ENCODE results near the gene L3MBTL3. TPM values are rescaled to one million over a fixed set of nuclear protein-coding genes. Genes with fewer than 3 reads are reported as not detected.

L3MBTL3 gene
- total and polyA plus RNA-seq, 2 experiments from 2014 or later, result 4.2 to 4.9 TPM

GRCh38 chr6:130070792-130071191 lies 52.4 kb downstream of the L3MBTL3 start:
- no peak overlapping the region for H3K27ac ChIP-seq
- DNase-seq (ENCODE audit: low read depth in 1 of 2, low spot score in 1 of 2), result no peak
- peaks cover 7% of the 10 kb centered on the region for H3K36me3 ChIP-seq
- no peaks in the 10 kb centered on the region for H3K9me3 ChIP-seq (ENCODE audit: low read depth)
- TF ChIP-seq CTCF (IDR thresholded peaks at IDR 0.05; ENCODE audit: low read depth, low read length), result no peak
- H3K4me3 ChIP-seq, result no peak overlapping the region
- H3K27me3 ChIP-seq, result no peaks in the 10 kb centered on the region
- no peaks in the 10 kb centered on the region for H3K4me1 ChIP-seq (ENCODE audit: low read depth)

- Histone ChIP-seq H3K4me3 (no peak overlapping the region), H3K4me1 (ENCODE audit: low read depth) (no peaks in the 10 kb centered on the region), H3K27me3 (no peaks in the 10 kb centered on the region), H3K36me3 (peaks cover 4% of the 10 kb centered on the region), H3K9me3 (ENCODE audit: low read depth) (no peaks in the 10 kb centered on the region), H3K27ac (no peak overlapping the region)
- no peak for DNase-seq (ENCODE audit: low read depth in 1 of 2, low spot score in 1 of 2)
- no peak for TF ChIP-seq CTCF (IDR thresholded peaks at IDR 0.05; ENCODE audit: low read depth, low read length)
These were observed 57.6 kb downstream of the L3MBTL3 start for GRCh38 chr6:130075879-130076460.

- Histone ChIP-seq H3K36me3 (peaks cover 4% of the 10 kb centered on the region), H3K4me3 (no peak overlapping the region), H3K27ac (no peak overlapping the region), H3K4me1 (ENCODE audit: low read depth) (no peaks in the 10 kb centered on the region), H3K9me3 (ENCODE audit: low read depth) (no peaks in the 10 kb centered on the region), H3K27me3 (no peaks in the 10 kb centered on the region)
- TF ChIP-seq CTCF (IDR thresholded peaks at IDR 0.05; ENCODE audit: low read depth, low read length), result no peak
- DNase-seq (ENCODE audit: low read depth in 1 of 2, low spot score in 1 of 2), result no peak
These were observed 58.1 kb downstream of the L3MBTL3 start for GRCh38 chr6:130076512-130076911.

GRCh38 chr6:130090796-130091195 lies 72.4 kb downstream of the L3MBTL3 start:
- Histone ChIP-seq H3K27ac (no peak overlapping the region), H3K36me3 (no peaks in the 10 kb centered on the region), H3K4me1 (ENCODE audit: low read depth) (no peaks in the 10 kb centered on the region), H3K9me3 (ENCODE audit: low read depth) (no peaks in the 10 kb centered on the region), H3K27me3 (no peaks in the 10 kb centered on the region), H3K4me3 (no peak overlapping the region)
- DNase-seq (ENCODE audit: low read depth in 1 of 2, low spot score in 1 of 2), result no peak
- TF ChIP-seq CTCF (IDR thresholded peaks at IDR 0.05; ENCODE audit: low read depth, low read length), result no peak

GRCh38 chr6:130093546-130093945 lies 75.2 kb downstream of the L3MBTL3 start:
- Histone ChIP-seq H3K27ac (no peak overlapping the region), H3K4me1 (ENCODE audit: low read depth) (no peaks in the 10 kb centered on the region), H3K9me3 (ENCODE audit: low read depth) (no peaks in the 10 kb centered on the region), H3K4me3 (no peak overlapping the region), H3K27me3 (no peaks in the 10 kb centered on the region), H3K36me3 (no peaks in the 10 kb centered on the region)
- TF ChIP-seq CTCF (IDR thresholded peaks at IDR 0.05; ENCODE audit: low read depth, low read length), result no peak
- no peak for DNase-seq (ENCODE audit: low read depth in 1 of 2, low spot score in 1 of 2)
